WTC11 (cell line): ENCODE results near the gene SH2D4B. TPM values are rescaled to one million over a fixed set of nuclear protein-coding genes. Genes with fewer than 3 reads are reported as not detected.

Experiments used
- ATAC-seq: fragments of 200-7000 bp; cut with Tn5 transposase; 2 replicates; pipeline ENCODE4 v1.10.0; 2021; ENCODE audit warnings: mild to moderate bottlenecking, moderate library complexity
- CTCF ChIA-PET: fragments of 300-600 bp; sonication (Branson Sonifier 250); formaldehyde crosslinking; loops from one replicate; lab custom pipeline; 2021; ENCODE audit warnings: antibody characterized with exemption; lab: Charles Lee
- POLR2A ChIA-PET: fragments of 350-600 bp; sonication (Branson Sonifier 250); formaldehyde crosslinking; loops from one replicate; lab custom pipeline; 2021; ENCODE audit warnings: antibody characterized with exemption; lab: Charles Lee
- DNase-seq: peaks from one replicate; pipeline ENCODE4 v3.0.0; 2021; ENCODE audit warnings: low spot score
- H3K27ac Mint-ChIP-seq: 2 replicates; pipeline ENCODE4 v1.8.0; 2021; ENCODE audit warnings: mixed read lengths
- H3K27me3 Mint-ChIP-seq: 2 replicates; pipeline ENCODE4 v1.8.0; 2021; ENCODE audit warnings: low read depth, mild to moderate bottlenecking, moderate library complexity, mixed read lengths
- H3K36me3 Mint-ChIP-seq: 2 replicates; pipeline ENCODE4 v1.8.0; 2021; ENCODE audit warnings: mixed read lengths
- H3K4me1 Mint-ChIP-seq: 2 replicates; pipeline ENCODE4 v1.8.0; 2022; ENCODE audit warnings: mixed read lengths
- H3K4me3 Mint-ChIP-seq: 2 replicates; pipeline ENCODE4 v1.8.0; 2021; ENCODE audit warnings: mild to moderate bottlenecking, moderate library complexity, mixed read lengths
- H3K9me3 Mint-ChIP-seq: 2 replicates; pipeline ENCODE4 v1.8.0; 2021; ENCODE audit warnings: mixed read lengths
- IRF2 ChIP-seq: sonication (generic); formaldehyde crosslinking; IDR thresholded peaks from 2 replicates; pipeline ENCODE4 v1.8.0; 2022; ENCODE audit warnings: low read depth, missing genetic modification reagents, borderline replicate concordance
- JUN ChIP-seq: sonication (generic); formaldehyde crosslinking; IDR thresholded peaks from 2 replicates; pipeline ENCODE4 v1.8.0; 2023; ENCODE audit warnings: mild to moderate bottlenecking, missing genetic modification reagents
- NR2C2 ChIP-seq: sonication (generic); formaldehyde crosslinking; IDR thresholded peaks from 2 replicates; pipeline ENCODE4 v1.8.0; 2022; ENCODE audit warnings: mild to moderate bottlenecking, missing genetic modification reagents
- OVOL2 ChIP-seq: fragments of 250-450 bp; sonication (Bioruptor Pico); IDR thresholded peaks from 2 replicates; pipeline ENCODE4 v1.9.0; 2021; ENCODE audit warnings: mild to moderate bottlenecking, borderline replicate concordance
- RORB ChIP-seq: fragments of 250-450 bp; sonication (Bioruptor Pico); IDR thresholded peaks from 2 replicates; pipeline ENCODE4 v1.9.0; 2021; ENCODE audit warnings: mild to moderate bottlenecking
- SMAD3 ChIP-seq: sonication (generic); formaldehyde crosslinking; IDR thresholded peaks from 2 replicates; pipeline ENCODE4 v1.8.0; 2022; ENCODE audit warnings: missing genetic modification reagents, mild to moderate bottlenecking, borderline replicate concordance
- ZNF232 ChIP-seq: sonication (generic); formaldehyde crosslinking; IDR thresholded peaks from 2 replicates; pipeline ENCODE4 v1.8.0; 2022; ENCODE audit warnings: mild to moderate bottlenecking, missing genetic modification reagents
- ZNF416 ChIP-seq: fragments of 250-450 bp; sonication (Bioruptor Pico); IDR thresholded peaks from 2 replicates; pipeline ENCODE4 v1.9.0; 2021; ENCODE audit warnings: mild to moderate bottlenecking, inconsistent platforms
- total RNA-seq: library from RNA; stranded (reverse); gene quantifications from 3 replicates; pipeline ENCODE4 v1.2.3, GENCODE V29; 2021
- TF ChIP-seq, protein P1 (sequence below): fragments of 250-450 bp; sonication (Bioruptor Pico); IDR thresholded peaks from 2 replicates; pipeline ENCODE4 v1.9.0; 2021; ENCODE audit warnings: mild to moderate bottlenecking
- TF ChIP-seq, protein P2 (sequence below): sonication (generic); formaldehyde crosslinking; IDR thresholded peaks from 2 replicates; pipeline ENCODE4 v1.8.1; 2022; ENCODE audit warnings: mild to moderate bottlenecking, missing genetic modification reagents, moderate library complexity, borderline replicate concordance
- TF ChIP-seq, protein P3 (sequence below): sonication (generic); formaldehyde crosslinking; IDR thresholded peaks from 2 replicates; pipeline ENCODE4 v1.8.0; 2022; ENCODE audit warnings: mild to moderate bottlenecking, missing genetic modification reagents
- TF ChIP-seq, protein P4 (sequence below): sonication (generic); formaldehyde crosslinking; IDR thresholded peaks from 2 replicates; pipeline ENCODE4 v1.8.1; 2022; ENCODE audit warnings: low read depth, missing genetic modification reagents, borderline replicate concordance
- TF ChIP-seq, protein P5 (sequence below): sonication (generic); formaldehyde crosslinking; IDR thresholded peaks from 2 replicates; pipeline ENCODE4 v1.8.1; 2023; ENCODE audit warnings: mild to moderate bottlenecking, missing genetic modification reagents
- TF ChIP-seq, protein P6 (sequence below): sonication (generic); formaldehyde crosslinking; IDR thresholded peaks from 2 replicates; pipeline ENCODE4 v1.8.1; 2023; ENCODE audit warnings: mild to moderate bottlenecking, missing genetic modification reagents, moderate library complexity
- TF ChIP-seq, protein P7 (sequence below): sonication (generic); formaldehyde crosslinking; IDR thresholded peaks from 2 replicates; pipeline ENCODE4 v1.8.0; 2022; ENCODE audit warnings: missing genetic modification reagents
- TF ChIP-seq, protein P8 (sequence below): fragments of 250-450 bp; sonication (Bioruptor Pico); IDR thresholded peaks from 2 replicates; pipeline ENCODE4 v1.8.0; 2021; ENCODE audit warnings: mild to moderate bottlenecking

Gene SH2D4B
- total RNA-seq, 1 experiment from 2014 or later = 0.04 TPM

DNA sequence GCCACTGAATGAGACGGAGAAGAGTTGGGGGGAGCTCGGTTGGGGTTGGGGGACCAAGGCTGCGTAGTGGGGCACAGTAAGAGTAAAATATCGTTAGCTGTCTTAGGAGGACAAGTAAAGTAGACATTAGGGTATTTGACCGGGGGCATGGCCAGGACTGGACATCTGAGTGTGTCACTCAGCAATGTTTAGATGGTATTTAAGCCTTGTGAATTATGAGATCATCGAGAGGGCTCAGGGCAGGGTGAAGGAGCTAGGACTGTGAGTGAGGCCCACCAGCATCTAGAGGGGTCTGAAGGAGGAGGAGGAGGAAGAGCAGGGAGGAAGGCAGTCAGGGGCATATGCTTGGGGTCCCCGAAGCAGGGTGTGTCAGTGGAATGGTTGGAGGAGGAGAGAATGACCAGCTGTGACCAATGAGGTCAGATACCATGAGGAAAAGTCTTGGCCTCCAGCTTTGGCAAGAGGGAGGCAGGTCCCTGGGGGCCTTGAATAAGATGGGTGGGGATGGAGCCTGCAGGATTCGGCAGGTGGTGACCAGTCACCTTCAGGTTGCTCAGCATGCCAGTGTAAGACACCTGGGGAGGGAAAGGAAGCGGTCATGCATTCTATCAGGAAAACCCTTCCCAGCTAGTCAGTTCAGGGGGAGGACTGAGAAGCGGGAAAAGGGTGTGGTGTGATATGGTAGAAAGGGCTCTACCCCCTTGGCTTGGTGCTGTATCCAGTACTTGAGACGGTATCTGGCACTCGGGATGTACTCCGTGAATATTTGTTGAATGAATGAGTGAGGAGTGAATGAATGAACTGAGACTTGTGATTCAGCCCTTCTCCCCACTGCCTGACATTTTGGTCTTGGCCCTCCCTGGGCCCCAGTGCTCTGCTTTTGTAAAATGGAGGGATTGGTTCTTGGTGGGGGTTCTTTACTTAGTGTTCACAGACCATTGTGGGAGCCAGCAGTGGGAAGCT lies 34.8 kb upstream of the SH2D4B start:
- H3K9me3 Mint-ChIP-seq = no peaks in the 10 kb centered on the region
- no peaks in the 10 kb centered on the region for H3K27me3 Mint-ChIP-seq
- ATAC-seq = no peak
- DNase-seq = no peak
- H3K36me3 Mint-ChIP-seq = peaks cover 4% of the 10 kb centered on the region; the same call in 1 of the 2 replicates
- H3K4me1 Mint-ChIP-seq = peaks cover 62% of the 10 kb centered on the region
- H3K27ac Mint-ChIP-seq = peak overlapping the region; percentile 47
- POLR2A ChIA-PET = interaction anchor here (1.0 to 1.4 kb wide), 2 partner anchors 38 to 58 kb away, joined by 3 to 4 read pairs; no protein-coding TSS in a partner anchor
- CTCF ChIA-PET = interaction anchor here (1.0 to 20.7 kb wide), 9 partner anchors 16 to 160 kb away, joined by 3 to 802 read pairs (median 31); partner anchors contain the start of gene TSPAN14
- no peak overlapping the region for H3K4me3 Mint-ChIP-seq
- TF ChIP-seq, protein P1, sequence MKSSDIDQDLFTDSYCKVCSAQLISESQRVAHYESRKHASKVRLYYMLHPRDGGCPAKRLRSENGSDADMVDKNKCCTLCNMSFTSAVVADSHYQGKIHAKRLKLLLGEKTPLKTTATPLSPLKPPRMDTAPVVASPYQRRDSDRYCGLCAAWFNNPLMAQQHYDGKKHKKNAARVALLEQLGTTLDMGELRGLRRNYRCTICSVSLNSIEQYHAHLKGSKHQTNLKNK = no peak
- TF ChIP-seq, protein P2, sequence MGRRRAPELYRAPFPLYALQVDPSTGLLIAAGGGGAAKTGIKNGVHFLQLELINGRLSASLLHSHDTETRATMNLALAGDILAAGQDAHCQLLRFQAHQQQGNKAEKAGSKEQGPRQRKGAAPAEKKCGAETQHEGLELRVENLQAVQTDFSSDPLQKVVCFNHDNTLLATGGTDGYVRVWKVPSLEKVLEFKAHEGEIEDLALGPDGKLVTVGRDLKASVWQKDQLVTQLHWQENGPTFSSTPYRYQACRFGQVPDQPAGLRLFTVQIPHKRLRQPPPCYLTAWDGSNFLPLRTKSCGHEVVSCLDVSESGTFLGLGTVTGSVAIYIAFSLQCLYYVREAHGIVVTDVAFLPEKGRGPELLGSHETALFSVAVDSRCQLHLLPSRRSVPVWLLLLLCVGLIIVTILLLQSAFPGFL = no peak
- TF ChIP-seq JUN (no peak), ZNF416 (CRISPR knock-in tag) (no peak), OVOL2 (CRISPR knock-in tag) (no peak), SMAD3 (no peak), IRF2 (no peak), ZNF232 (no peak), NR2C2 (CRISPR knock-in tag) (no peak), RORB (no peak)
- TF ChIP-seq, protein P3, sequence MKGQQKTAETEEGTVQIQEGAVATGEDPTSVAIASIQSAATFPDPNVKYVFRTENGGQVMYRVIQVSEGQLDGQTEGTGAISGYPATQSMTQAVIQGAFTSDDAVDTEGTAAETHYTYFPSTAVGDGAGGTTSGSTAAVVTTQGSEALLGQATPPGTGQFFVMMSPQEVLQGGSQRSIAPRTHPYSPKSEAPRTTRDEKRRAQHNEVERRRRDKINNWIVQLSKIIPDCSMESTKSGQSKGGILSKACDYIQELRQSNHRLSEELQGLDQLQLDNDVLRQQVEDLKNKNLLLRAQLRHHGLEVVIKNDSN (CRISPR knock-in tag) = no peak
- TF ChIP-seq, protein P4, sequence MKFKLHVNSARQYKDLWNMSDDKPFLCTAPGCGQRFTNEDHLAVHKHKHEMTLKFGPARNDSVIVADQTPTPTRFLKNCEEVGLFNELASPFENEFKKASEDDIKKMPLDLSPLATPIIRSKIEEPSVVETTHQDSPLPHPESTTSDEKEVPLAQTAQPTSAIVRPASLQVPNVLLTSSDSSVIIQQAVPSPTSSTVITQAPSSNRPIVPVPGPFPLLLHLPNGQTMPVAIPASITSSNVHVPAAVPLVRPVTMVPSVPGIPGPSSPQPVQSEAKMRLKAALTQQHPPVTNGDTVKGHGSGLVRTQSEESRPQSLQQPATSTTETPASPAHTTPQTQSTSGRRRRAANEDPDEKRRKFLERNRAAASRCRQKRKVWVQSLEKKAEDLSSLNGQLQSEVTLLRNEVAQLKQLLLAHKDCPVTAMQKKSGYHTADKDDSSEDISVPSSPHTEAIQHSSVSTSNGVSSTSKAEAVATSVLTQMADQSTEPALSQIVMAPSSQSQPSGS (CRISPR knock-in tag) = no peak
- TF ChIP-seq, protein P5, sequence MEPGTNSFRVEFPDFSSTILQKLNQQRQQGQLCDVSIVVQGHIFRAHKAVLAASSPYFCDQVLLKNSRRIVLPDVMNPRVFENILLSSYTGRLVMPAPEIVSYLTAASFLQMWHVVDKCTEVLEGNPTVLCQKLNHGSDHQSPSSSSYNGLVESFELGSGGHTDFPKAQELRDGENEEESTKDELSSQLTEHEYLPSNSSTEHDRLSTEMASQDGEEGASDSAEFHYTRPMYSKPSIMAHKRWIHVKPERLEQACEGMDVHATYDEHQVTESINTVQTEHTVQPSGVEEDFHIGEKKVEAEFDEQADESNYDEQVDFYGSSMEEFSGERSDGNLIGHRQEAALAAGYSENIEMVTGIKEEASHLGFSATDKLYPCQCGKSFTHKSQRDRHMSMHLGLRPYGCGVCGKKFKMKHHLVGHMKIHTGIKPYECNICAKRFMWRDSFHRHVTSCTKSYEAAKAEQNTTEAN (CRISPR knock-in tag) = no peak
- TF ChIP-seq, protein P6, sequence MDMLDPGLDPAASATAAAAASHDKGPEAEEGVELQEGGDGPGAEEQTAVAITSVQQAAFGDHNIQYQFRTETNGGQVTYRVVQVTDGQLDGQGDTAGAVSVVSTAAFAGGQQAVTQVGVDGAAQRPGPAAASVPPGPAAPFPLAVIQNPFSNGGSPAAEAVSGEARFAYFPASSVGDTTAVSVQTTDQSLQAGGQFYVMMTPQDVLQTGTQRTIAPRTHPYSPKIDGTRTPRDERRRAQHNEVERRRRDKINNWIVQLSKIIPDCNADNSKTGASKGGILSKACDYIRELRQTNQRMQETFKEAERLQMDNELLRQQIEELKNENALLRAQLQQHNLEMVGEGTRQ (CRISPR knock-in tag) = no peak
- TF ChIP-seq, protein P7, sequence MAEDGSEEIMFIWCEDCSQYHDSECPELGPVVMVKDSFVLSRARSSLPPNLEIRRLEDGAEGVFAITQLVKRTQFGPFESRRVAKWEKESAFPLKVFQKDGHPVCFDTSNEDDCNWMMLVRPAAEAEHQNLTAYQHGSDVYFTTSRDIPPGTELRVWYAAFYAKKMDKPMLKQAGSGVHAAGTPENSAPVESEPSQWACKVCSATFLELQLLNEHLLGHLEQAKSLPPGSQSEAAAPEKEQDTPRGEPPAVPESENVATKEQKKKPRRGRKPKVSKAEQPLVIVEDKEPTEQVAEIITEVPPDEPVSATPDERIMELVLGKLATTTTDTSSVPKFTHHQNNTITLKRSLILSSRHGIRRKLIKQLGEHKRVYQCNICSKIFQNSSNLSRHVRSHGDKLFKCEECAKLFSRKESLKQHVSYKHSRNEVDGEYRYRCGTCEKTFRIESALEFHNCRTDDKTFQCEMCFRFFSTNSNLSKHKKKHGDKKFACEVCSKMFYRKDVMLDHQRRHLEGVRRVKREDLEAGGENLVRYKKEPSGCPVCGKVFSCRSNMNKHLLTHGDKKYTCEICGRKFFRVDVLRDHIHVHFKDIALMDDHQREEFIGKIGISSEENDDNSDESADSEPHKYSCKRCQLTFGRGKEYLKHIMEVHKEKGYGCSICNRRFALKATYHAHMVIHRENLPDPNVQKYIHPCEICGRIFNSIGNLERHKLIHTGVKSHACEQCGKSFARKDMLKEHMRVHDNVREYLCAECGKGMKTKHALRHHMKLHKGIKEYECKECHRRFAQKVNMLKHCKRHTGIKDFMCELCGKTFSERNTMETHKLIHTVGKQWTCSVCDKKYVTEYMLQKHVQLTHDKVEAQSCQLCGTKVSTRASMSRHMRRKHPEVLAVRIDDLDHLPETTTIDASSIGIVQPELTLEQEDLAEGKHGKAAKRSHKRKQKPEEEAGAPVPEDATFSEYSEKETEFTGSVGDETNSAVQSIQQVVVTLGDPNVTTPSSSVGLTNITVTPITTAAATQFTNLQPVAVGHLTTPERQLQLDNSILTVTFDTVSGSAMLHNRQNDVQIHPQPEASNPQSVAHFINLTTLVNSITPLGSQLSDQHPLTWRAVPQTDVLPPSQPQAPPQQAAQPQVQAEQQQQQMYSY (CRISPR knock-in tag) = no peak
- TF ChIP-seq, protein P8, sequence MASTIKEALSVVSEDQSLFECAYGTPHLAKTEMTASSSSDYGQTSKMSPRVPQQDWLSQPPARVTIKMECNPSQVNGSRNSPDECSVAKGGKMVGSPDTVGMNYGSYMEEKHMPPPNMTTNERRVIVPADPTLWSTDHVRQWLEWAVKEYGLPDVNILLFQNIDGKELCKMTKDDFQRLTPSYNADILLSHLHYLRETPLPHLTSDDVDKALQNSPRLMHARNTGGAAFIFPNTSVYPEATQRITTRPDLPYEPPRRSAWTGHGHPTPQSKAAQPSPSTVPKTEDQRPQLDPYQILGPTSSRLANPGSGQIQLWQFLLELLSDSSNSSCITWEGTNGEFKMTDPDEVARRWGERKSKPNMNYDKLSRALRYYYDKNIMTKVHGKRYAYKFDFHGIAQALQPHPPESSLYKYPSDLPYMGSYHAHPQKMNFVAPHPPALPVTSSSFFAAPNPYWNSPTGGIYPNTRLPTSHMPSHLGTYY (CRISPR knock-in tag) = no peak
